Right renal cortex interstitium (tissue), 3 donors: ENCODE results near the gene DIP2C. TPM values are rescaled to one million over a fixed set of nuclear protein-coding genes. Genes with fewer than 3 reads are reported as not detected.
"Not testable (repeated sequence)": the region's sequence is repeated elsewhere in the genome, so short reads cannot be mapped to it uniquely, and the experiment has no call there.

ENCODE experiments used
- DNase-seq, 3 donors: peaks; one replicate each; pipeline ENCODE4 v3.0.0-alpha.2; 2013; ENCODE audit warnings: low read depth in 3 of 3, low spot score in 2 of 3
- polyA plus RNA-seq, 3 donors: library from polyadenylated mRNA; unstranded; fragments of 120-200 nt; gene quantifications; one replicate each; pipeline ENCODE4 v1.2.1, GENCODE V29; 2013; ENCODE audit not compliant: insufficient read length in 3 of 3

The DIP2C gene
- polyA plus RNA-seq, 3 donors: 19.2 to 22.3 (median 21.0) TPM

DNA sequence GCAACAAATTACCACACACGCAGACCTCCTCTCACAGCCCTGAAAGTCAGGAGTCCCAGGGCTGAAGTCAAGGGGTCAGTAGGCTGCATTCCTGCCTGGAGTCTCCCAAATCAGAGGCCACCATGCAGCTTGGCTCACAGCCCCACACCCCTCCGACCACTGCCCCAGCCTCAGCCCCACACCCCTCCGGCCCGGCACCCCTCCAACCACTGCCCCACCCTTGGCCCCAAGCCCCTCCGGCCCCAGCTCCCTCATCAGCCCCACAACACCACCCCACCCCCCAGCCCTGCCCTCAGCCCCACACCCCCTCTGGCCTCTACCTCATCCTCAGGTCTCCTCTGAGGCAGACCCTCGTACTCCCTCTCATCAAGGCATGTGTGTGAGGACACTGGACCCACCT, 85.7 kb downstream of the DIP2C start:
- DNase-seq: no peak

DNA sequence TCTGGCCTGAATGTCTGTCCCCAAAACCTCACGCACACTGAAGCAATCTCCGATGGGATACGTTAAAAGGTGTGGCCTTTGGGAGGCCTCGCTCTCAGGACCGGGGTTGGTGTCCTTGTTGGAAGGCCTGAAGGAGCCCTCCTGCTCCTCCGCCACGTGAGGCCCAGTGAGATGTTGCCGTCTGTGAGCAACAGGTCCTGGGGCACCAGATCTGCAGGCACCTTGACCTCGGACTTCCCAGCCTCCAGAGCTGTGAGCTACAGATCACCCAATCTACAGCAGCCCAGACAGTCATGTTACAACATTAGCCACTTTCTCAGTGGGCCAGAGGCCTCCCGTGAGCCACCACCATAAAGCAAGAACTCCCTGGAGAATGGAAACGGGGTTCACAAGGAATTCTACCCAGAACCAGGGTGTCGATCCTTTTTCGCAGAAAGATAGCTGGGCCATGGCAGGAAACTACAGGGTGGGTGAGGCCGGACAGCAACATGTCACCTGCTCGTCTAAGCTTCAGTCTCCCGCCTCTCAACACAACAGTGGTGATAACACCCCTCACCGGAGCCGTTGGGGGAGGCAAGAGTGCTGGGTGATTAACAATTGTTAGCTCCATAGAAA, 87.0 kb downstream of the DIP2C start:
- no peak for DNase-seq

DNA sequence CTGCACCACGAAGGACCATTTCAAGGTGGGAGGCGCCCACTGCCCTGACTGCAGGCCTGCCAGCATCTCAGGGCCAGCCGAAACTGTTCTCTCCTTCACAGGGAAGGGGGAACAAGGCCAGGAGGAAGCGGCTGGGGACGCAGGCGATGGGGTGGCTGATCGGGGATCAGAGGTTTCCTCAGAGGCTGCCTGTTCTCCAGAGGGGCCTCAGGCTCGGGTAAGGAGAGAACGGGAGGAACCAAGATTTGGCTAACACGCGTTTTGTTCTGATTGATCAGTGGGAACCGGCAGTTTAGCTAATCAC, 87.9 kb downstream of the DIP2C start:
- no peak for DNase-seq

DNA sequence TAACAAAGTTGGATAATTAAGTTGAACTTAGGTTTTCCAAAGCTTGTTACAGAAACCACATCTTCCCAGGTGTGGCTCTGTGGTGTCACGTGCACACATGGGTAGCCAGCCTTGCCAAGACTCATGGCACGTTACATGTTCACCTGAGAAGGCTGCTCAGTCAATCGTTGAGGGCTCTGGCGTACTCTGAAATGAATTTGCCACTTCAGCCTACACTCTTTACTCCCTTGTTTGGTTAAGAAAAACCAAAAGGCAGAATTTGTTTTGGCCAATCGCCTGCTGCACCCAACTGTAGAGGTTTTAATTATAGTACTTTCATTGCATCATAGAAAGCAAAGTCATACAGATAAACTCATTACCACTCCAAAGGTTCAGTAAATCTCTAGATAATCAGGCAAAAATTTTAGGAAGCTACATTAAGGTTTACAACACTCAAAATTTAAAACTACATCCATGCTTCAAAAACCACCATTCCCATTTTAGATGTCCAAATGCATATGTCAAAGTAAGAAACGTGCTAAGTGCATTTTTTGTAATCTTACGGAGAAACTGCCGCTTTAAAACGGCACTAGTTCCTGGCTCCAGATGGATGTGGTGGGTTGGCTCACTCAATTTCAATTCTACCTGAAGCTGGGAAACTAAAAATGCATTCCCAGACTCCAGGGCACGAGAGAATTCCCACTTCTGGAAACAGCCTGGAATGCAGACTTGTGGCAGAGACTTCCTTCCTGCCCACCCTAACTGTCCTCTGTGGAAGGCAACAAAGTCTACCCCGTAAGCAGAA, 88.4 kb downstream of the DIP2C start:
- DNase-seq: no peak

DNA sequence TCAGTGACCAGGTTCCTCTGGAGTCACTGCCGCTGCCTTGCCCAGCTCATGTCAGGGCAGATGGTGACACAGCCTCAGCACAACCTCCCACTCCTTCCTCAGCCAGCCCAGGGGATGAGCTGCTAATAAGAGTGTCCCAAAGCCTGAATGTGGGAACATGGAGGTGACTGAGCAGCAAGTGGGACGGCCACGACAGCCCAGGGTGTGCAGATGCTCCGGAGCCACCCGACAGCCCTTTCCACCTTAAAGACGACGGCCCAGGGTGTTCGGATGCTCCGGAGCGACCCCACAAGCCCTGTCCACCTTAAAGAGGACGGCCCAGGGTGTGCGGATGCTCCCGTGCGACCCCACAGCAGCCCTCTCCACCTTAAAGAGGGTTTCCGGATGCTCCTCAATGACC, 89.2 kb downstream of the DIP2C start:
- no peak for DNase-seq

DNA sequence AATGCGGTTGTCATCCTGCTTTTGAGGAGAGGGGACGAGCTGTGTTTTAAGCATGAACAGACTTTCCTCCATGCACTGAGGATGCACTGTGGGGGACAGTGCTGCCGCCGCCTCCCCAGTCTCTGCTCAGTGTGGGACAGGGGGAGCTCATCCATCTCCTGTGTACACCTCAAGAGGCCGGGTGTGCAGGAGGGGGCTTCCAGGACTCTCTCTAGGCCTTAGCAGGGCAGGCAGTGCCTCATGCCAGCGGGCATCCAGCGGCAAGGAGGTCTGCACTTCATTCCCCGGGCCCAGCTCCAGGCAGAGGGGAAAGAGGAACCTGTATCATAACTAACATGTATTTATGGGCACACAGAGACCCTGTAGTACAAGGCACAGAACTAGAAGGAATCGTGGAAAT, 89.7 kb downstream of the DIP2C start:
- no peak for DNase-seq

DNA sequence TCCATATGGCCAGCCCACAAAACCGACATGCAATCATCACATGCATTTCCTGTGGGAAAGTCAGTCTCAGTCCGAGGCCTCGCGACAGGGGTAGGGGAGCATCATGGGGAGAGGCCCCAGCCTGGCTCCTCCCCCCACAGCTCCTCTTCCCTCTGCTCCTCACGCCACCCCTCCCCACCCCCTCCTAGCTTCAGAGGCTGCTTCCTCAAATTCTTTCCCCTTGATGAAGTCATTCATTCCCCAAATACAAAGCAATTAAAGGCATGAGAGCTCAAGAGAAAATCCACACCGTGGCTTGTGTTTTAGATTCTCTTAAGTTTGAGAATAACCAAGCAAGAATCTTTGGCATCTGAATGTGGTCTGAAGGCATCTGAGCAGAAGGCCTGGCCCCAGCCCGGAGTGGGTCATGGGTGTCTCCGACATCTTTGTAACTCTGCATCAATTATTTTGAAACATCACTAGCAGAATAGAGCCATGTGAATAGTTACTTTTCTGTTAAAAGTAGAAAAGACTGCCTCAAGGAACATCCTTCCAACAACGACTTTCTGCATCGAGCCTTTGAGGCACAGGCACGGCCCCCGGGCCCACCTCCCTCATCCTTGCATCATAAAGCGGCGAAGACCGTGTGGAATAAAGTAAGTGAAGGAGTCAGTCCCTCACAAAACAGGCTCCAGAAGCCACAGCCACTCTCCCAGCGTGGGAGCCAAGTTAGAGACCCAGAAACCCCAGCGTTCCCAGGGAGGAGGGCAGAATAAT, 90.9 kb downstream of the DIP2C start:
- DNase-seq: no peak

DNA sequence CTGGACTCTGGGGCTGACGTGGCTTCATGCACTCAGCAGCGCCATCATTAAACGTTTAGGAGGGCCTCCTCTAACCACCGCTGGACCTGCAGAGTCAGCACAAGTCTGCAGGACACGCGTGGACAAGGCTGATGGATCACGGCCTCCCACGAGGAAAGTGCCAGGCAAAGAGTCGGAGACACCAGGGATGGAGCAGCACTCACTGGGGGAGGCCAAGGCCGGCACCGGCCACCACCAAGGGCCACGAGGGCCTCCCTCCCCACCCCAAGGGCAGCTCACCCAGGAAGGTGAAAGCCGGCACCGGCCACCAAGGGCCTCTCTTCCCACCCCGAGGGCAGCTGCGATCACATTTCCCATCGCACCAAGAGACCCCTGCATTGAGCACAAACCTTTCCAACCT, 91.5 kb downstream of the DIP2C start:
- DNase-seq: no peak

DNA sequence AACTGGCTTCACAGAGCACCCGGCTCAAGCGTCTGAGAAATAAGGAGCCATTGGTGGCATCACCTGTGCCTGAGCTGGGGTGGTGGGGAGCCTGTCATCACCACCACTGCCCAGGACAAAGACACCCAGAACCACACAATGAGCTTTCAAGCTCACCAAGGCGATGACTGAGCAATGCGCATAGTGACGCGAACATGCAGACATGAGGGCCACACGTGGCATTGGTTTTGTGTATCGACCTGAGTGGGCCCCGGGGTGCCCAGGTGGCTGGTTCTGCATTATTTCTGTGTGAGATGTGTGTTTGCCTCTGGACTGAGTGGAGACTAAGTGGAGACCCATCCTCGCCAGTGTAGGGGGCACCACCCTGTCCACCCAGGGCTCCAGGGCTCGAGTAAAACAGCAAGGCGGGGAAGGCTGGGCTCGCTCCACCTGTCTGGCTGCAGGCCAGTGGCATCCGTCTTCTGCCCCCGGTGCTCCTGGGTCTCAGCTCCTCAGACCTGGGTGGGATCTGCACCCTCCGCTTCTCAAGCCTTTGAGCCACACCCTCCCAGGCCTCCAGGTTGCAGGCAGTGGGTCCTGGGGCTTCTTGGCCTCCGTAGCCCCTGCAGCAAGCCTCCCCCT, 92.6 kb downstream of the DIP2C start:
- no peak for DNase-seq

DNA sequence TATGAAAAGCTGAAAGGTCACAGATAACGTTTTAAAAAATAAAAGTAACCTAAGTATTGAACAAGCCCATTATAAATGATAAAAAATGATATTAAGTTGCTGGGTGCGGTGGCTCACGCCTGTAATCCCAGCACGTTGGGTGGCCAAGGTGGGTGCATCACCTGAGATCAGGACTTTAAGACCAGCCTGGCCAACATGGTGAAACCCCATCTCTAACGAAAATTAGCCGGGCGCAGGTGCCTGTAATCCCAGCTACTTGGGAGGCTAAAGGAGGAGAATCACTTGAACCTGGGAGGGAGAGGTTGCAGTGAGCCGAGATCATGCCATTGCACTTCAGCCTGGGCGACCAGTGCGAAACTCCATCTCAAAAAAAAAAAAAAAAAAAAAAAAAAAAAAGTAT, 93.3 kb downstream of the DIP2C start:
- DNase-seq: not testable (repeated sequence)

DNA sequence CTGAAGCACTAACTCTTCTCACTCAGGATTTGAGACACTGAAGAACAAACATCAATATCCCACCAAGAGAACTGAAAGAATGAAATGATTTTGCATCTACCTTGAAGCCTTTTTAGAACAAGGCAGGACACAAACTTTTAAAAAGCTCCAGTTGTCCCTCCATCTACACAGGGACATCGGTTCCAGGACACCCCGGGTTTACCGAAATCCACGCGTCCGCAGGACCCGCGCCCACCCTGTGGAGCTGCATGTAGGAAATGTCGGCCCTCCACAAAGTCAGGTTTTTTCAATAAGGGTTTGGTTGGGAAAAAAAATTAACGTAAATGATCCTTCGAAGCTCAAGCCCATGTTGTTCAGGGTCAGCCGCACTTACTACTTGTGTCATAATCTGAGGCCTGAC, 94.0 kb downstream of the DIP2C start:
- no peak for DNase-seq

DNA sequence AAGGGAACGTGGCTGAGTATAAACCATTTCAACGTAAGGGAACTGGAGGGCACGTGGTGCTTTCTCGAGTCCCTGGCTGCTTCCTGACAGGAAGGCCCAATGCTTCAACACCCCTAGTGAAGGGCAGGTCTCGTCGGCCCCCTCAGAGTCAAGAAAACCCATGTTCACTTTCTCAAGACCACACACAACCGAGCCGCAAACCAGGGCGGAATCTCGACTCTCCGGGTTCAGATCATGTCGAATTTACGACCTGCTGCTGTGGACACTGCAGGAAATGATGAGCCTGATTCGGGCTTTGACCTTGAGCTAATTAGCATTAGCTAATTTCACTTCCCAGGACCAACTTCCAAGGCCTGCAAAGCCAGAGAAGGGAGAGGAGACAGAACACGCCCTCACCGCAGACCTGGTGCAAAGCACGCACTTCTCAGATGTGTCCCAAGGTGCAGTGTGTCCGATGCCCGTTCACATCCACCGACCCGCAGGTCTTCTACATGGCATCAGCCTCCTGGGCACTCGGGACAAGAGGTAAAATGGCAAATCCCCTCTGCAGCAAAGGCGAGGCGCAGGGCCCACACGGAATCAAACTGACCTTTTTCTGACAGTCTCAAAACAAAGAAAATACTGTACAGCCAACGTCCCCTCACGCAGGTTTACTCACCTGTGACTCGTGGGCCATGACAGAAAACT, 94.7 kb downstream of the DIP2C start:
- DNase-seq: no peak

DNA sequence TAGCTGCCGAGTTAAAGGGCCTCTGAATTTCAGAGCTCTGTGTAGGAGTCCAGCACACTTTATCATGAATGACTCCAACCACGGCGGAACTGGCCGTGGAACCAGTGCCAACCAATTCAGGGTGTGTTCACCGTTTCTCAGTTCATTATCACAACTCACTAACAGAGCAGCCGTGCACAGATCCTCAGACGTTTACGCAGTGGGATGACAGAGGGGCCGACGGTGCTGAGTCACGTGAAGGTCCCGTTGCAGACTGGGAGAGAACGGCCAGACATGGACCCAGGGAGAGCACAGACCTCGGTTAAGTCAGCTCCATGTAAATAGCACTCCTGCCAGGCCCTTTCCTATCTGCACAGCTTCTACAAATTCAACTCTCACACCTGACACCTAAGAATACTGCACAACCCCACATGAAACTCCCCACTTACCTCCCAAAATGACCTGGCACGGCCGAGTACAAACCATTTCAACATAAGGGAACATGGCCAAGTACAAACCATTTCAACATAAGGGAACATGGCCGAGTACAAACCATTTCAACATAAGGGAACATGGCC, 95.5 kb downstream of the DIP2C start:
- no peak for DNase-seq

DNA sequence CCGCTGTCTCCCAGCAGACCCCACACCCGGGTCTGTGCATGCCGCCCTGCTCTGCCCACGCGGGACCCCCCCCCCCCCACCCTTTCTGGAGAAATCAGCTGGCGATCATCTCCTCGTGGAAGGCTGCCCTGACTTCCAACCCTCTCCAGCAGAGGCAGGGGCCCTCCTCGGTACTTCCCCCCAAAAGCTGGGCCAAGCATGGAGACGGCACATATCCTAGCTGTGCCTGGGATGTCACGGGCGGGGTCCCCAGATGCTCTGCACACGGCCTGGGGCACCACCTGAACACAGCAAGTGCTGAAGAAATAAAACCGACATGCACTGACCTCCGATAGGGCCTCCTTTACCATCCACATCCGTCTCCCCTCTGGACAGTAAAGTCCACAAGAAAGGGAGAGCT, 96.0 kb downstream of the DIP2C start:
- no peak for DNase-seq

DNA sequence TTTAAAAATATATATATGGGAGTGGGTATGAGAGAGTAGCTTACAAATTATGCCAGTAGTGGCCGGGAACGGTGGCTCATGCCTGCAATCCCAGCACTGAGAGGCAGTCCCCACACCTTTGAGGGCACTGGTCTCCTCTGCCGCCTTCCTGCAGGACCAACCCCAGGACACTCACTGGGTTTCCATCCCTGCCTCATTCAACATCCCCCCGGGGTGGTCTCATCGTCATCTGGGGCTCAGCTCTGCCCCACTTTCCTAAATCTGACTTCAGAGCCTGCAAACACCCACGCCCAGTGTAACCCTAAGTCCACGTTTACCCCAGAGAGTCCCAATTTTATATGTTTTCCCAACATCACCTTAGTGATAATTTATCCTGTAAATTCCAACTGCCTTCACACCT, 96.5 kb downstream of the DIP2C start:
- no peak for DNase-seq

DNA sequence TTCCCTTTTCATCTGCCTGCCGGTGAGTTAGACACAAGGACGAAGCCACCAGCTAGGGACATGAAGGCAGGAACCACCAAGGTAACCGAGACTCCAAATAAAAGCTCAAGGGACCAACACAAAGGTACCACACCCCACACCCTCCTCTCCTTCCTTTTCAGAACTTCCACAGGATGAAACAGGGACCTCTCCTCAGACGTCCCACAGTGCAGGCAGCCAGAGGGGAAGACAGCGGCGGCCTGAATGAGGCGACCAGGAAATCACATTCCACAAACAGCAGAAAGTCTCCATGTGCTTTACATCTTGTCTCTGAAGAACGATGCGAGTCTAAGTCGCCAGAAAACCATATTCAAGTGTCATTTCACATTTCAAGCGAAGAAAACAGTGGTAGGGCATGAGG, 97.8 kb downstream of the DIP2C start:
- DNase-seq: no peak

DNA sequence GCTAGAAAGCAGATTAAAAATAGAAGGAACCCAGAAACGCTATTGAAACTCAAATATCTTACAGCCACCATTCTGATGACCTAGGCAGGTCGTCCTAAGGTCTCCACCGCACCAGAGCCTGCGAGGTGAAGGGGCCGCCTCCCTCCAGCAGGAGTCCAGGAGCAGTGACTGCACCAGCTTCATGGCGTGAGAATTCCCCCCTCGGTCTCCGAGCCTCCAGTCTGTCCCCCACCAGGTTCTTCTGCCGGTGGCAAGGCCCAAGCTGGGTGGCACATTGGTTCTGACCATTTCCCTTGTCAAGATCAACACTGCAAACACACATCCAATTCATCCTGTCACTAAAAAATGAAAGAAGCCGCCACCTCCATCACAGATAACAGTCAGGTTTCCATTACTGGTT, 98.7 kb downstream of the DIP2C start:
- no peak for DNase-seq

DNA sequence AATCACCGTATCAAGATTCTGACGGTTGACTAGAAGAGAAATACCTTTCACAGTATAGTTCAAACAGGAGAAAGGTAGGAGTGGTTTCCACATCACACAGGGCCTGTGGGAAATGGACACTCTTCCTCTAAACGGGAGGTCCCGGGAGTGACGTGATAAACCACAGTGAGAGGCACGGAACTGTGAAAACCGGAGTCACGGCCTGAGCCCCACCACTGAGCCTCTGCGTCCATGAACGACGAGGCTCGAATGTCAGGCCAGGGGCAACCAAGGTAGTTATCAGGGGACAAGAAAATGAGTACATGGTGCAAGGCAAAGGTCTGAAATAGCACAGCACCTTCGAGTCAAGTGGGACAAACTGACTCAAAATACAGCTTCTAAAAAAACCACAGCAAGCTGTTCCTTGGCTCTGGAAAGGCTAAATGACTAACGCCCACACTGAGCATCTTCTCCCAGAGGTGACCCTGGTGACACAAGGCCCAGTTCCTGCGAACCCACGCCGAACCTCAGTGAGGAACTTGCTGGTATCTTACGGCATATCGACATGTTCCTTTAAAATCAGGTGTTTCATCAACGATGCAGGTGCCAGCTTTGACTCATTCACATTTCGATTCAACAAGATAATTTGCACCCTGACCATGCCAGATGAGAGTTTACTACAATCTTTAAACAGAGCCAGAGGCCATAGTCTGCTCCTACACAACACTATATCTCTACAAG, 99.3 kb downstream of the DIP2C start:
- DNase-seq: no peak

DNA sequence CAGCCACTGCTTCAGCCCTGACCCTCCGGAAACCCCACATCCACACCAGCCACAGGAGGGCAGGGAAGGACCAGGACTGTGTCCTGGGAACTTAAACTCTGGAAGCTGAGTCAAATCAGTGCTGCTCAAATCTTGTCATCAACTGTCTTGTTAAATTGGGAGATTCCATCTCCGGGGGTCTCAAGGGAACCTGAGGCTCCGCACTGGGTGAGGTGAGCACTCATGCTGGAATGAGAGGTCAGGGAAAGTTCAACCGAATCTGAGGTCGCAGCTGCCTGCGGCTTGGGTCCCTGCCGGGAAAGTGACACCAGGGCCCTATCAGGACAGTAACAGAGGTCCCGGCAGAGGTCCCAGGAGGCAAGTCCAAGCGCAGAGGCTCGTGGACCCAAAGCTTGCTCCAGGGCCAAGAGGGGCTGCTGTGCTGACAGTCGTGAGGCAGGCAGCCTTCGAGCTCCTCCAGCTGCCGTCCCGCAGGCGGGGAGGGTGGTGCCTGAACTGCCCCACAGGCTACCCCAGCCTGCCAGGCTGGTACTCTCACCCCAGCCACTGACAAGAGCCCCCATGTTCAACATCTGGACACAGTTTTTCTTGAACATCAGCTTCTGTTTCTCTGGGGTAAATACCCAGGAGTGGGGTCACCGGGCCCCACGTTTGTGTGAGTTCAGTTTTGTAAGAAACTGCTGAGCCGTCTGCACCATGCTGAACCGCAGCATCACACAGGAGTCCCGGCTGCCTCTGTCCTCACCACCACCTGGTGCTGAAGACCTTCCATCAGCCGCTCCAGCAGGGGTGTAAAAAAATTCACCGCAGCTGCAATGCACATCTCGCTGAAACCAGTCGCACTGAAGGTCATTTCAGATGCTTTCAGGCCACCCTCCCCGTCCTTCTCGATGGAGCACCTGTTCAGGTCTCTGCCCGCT, 101.0 kb downstream of the DIP2C start:
- no peak for DNase-seq
